Mammary epithelial cell (primary cell): ENCODE results near the gene CWF19L1.

Experiments used
- EZH2 ChIP-seq: IDR thresholded peaks from 2 replicates; pipeline ENCODE4 v1.6.1; 2012; ENCODE audit warnings: low read length, inconsistent platforms, borderline replicate concordance
- TF ChIP-seq, protein P1 (sequence below), 2 donors: IDR thresholded peaks in 1 of 2; conservative IDR thresholded peaks in 1 of 2; 2 replicates each; pipeline ENCODE4 v1.5.1; 2011 to 2012; ENCODE audit warnings: inconsistent platforms in 2 of 2, low read length in 2 of 2, mild to moderate bottlenecking in 2 of 2, control low read depth in 1 of 2, low read depth in 1 of 2; ENCODE audit not compliant: insufficient read depth in 1 of 2; ENCODE audit errors: extremely low read depth in 1 of 2

- TF ChIP-seq, protein P1, sequence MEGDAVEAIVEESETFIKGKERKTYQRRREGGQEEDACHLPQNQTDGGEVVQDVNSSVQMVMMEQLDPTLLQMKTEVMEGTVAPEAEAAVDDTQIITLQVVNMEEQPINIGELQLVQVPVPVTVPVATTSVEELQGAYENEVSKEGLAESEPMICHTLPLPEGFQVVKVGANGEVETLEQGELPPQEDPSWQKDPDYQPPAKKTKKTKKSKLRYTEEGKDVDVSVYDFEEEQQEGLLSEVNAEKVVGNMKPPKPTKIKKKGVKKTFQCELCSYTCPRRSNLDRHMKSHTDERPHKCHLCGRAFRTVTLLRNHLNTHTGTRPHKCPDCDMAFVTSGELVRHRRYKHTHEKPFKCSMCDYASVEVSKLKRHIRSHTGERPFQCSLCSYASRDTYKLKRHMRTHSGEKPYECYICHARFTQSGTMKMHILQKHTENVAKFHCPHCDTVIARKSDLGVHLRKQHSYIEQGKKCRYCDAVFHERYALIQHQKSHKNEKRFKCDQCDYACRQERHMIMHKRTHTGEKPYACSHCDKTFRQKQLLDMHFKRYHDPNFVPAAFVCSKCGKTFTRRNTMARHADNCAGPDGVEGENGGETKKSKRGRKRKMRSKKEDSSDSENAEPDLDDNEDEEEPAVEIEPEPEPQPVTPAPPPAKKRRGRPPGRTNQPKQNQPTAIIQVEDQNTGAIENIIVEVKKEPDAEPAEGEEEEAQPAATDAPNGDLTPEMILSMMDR (conservative IDR thresholded peaks at IDR 0.05 in 1 of 2, IDR thresholded peaks at IDR 0.05 in 1 of 2; ENCODE audit: extremely low read depth in 1 of 2, insufficient read depth in 1 of 2, low read depth in 1 of 2, low read length in 2 of 2): no peak
- no peak for TF ChIP-seq EZH2
These were observed 83.0 kb downstream of the CWF19L1 start for GRCh38 chr10:100184426-100184825.
